K562 (cell line): ENCODE measurements around the gene MYOCD. TPM values are rescaled to one million over a fixed set of nuclear protein-coding genes. Genes with fewer than 3 reads are reported as not detected.

Experiments
- ATAC-seq: fragments of 200-7000 bp; cut with Tn5 transposase; 3 replicates; pipeline ENCODE4 v1.9.1; 2020; ENCODE audit warnings: moderate library complexity
- BruUV-seq: library from RNA; stranded (reverse); fragments of 400-500 nt; replicated peaks from 2 replicates; lab custom pipeline; 2021; lab: Mats Ljungman, UMichigan
- CTCF ChIA-PET: fragments of 300-600 bp; formaldehyde crosslinking; extraction: SDS; loops from one replicate; lab custom pipeline; 2021; ENCODE audit warnings: low intra/inter-chr PET ratio; lab: Yijun Ruan, JAX
- POLR2A ChIA-PET: fragments of 300-600, 350-650 bp; sonication (Branson Sonifier 250); formaldehyde crosslinking; extraction: SDS; loops from one replicate; lab custom pipeline; 2021; ENCODE audit warnings: antibody characterized with exemption, inconsistent platforms; lab: Yijun Ruan, JAX
- DNase-seq, 4 experiments: peaks; one replicate each; pipeline versions ENCODE4 v3.0.0 to v3.0.0-alpha.2; 2011 to 2018; ENCODE audit warnings: low spot score in 3 of 4, mixed read lengths in 3 of 4; ENCODE audit errors: extremely low read depth in 1 of 4
- FAIRE-seq: peaks from 2 replicates; lab custom pipeline; 2011; peaks lifted over from hg19 to GRCh38; lab: Jason Lieb, UNC
- H2AFZ ChIP-seq: 2 replicates; pipeline ENCODE4 v1.6.0; 2011; ENCODE audit warnings: low read depth, low read length, control low read depth, inconsistent platforms
- H3K27ac ChIP-seq: fragments of 200-600 bp; 3 replicates; pipeline ENCODE4 v1.8.0; 2011; ENCODE audit warnings: low read depth, mild to moderate bottlenecking, control low read depth, inconsistent platforms, low read length, moderate library complexity, mixed read lengths; ENCODE audit errors: extremely low read depth
- H3K27me3 ChIP-seq, 2 experiments: fragments of 300-600 bp in 1 of 2; 2 replicates in 1 of 2; 3 replicates in 1 of 2; pipeline versions ENCODE4 v1.6.0 to v1.8.0; 2011; ENCODE audit warnings: inconsistent platforms in 2 of 2, low read length in 2 of 2, mild to moderate bottlenecking in 1 of 2, mixed read lengths in 1 of 2, moderate library complexity in 1 of 2; ENCODE audit not compliant: control insufficient read depth in 2 of 2, insufficient read depth in 2 of 2
- H3K36me3 ChIP-seq: fragments of 300-600 bp; 3 replicates; pipeline ENCODE4 v1.8.0; 2011; ENCODE audit warnings: mild to moderate bottlenecking, low read length, inconsistent platforms; ENCODE audit not compliant: control insufficient read depth, insufficient read depth
- H3K4me1 ChIP-seq, 2 experiments: fragments of 200-600 bp in 1 of 2; replicated peaks in 1 of 2; 2 replicates in 1 of 2; 3 replicates in 1 of 2; pipeline versions ENCODE4 v1.5.1 to v1.8.0; 2011; ENCODE audit warnings: inconsistent platforms in 2 of 2, low read length in 2 of 2, mild to moderate bottlenecking in 1 of 2, mixed read lengths in 1 of 2, moderate library complexity in 1 of 2; ENCODE audit not compliant: control insufficient read depth in 2 of 2, insufficient read depth in 2 of 2
- H3K4me2 ChIP-seq: 2 replicates; pipeline ENCODE4 v1.6.1; 2011; ENCODE audit warnings: low read length, control low read depth, inconsistent platforms, mixed read lengths; ENCODE audit not compliant: insufficient read depth
- H3K4me3 ChIP-seq: fragments of 200-600 bp; sonication (generic), shearing (Covaris generic); 2 replicates; pipeline ENCODE4 v1.5.1; 2016; ENCODE audit warnings: control low read depth, inconsistent platforms
- H3K79me2 ChIP-seq: fragments of 200-600 bp; 3 replicates; pipeline ENCODE4 v1.8.0; 2011; ENCODE audit warnings: low read length, inconsistent platforms; ENCODE audit not compliant: control insufficient read depth, insufficient read depth
- H3K9ac ChIP-seq, 2 experiments: 2 replicates each; pipeline versions ENCODE4 v1.6.0 to v1.6.1; 2011; ENCODE audit warnings: low read depth in 2 of 2, low read length in 2 of 2, control low read depth in 1 of 2, inconsistent platforms in 1 of 2, mild to moderate bottlenecking in 1 of 2, mixed read lengths in 1 of 2; ENCODE audit not compliant: insufficient read depth in 1 of 2
- H3K9me1 ChIP-seq: one replicate; pipeline ENCODE4 v1.6.0; 2011; ENCODE audit warnings: inconsistent platforms, mild to moderate bottlenecking, low read length, moderate library complexity; ENCODE audit not compliant: control insufficient read depth, insufficient read depth
- H3K9me3 ChIP-seq: replicated peaks from 2 replicates; pipeline ENCODE4 v1.5.1; 2011; ENCODE audit warnings: low read depth, low read length, inconsistent platforms; ENCODE audit not compliant: control insufficient read depth, insufficient read depth
- H4K20me1 ChIP-seq: replicated peaks from 2 replicates; pipeline ENCODE4 v1.6.1; 2011; ENCODE audit warnings: low read length, inconsistent platforms, mixed read lengths; ENCODE audit not compliant: control insufficient read depth, insufficient read depth
- BRD9 ChIP-seq: fragments of 450-650 bp; IDR thresholded peaks from 2 replicates; pipeline ENCODE4 v1.6.1; 2018; ENCODE audit warnings: low read depth; ENCODE audit not compliant: partially characterized antibody
- ESRRB ChIP-seq: fragments of 250-450 bp; sonication (Bioruptor Pico); IDR thresholded peaks from 2 replicates; pipeline ENCODE4 v1.5.0; 2020; ENCODE audit warnings: mild to moderate bottlenecking, moderate library complexity, borderline replicate concordance
- FOXA3 ChIP-seq, 2 experiments: fragments of 450-650 bp in 1 of 2; sonication (generic) in 1 of 2; formaldehyde crosslinking; IDR thresholded peaks in 1 of 2; conservative IDR thresholded peaks in 1 of 2; 2 replicates each; pipeline versions ENCODE4 v1.4.0 to v1.8.0; 2020 to 2022; ENCODE audit warnings: mild to moderate bottlenecking in 2 of 2, missing genetic modification reagents in 1 of 2
- HNRNPL ChIP-seq: fragments of 200-400 bp; formaldehyde crosslinking; IDR thresholded peaks from 2 replicates; pipeline ENCODE4 v1.6.1; 2017; ENCODE audit warnings: low read depth, mild to moderate bottlenecking, low read length
- MTA1 ChIP-seq: fragments of 450-650 bp; IDR thresholded peaks from 2 replicates; pipeline ENCODE4 v1.6.1; 2017; ENCODE audit warnings: borderline replicate concordance
- ZNF217 ChIP-seq: sonication (generic); formaldehyde crosslinking; IDR thresholded peaks from 2 replicates; pipeline ENCODE4 v1.8.0; 2022; ENCODE audit warnings: mild to moderate bottlenecking, missing genetic modification reagents
- ZNF408 ChIP-seq: fragments of 250-450 bp; sonication (Bioruptor Pico); IDR thresholded peaks from 2 replicates; pipeline ENCODE4 v1.4.0; 2020; ENCODE audit warnings: low read depth, mild to moderate bottlenecking, moderate library complexity
- ZNF830 ChIP-seq: fragments of 250-450 bp; sonication (Bioruptor Pico); IDR thresholded peaks from 2 replicates; pipeline ENCODE4 v1.5.0; 2021; ENCODE audit warnings: mild to moderate bottlenecking
- WGBS: fragments of 100-300 bp; shearing (Covaris generic); methylation state at CpG from one replicate; pipeline ENCODE4 v1.1.6; 2016; ENCODE audit warnings: low coverage, mixed read lengths; ENCODE audit not compliant: insufficient coverage; ENCODE audit errors: missing lambda C conversion rate; 5-methylcytosine and 5-hydroxymethylcytosine counted together
- in situ Hi-C: fragments of 300-500 bp; cut with MboI; formaldehyde crosslinking; loops from 4 replicates; pipeline ENCODE4 v1.15.0; 2018; ENCODE audit warnings: inconsistent platforms, mixed read lengths
- intact Hi-C: fragments of 100-400 bp; cut with micrococcal nuclease; formaldehyde crosslinking; loops from 2 replicates; pipeline ENCODE4 v1.14.2; 2022
- polyA plus RNA-seq, 8 experiments: library from polyadenylated mRNA; depleted of rRNA in 4 of 8; stranded (reverse) in 5 of 8; unstranded in 3 of 8; fragments of >200 nt; fragmentation: Nextera tagmentation in 2 of 8; fragmentation: Illumina TruSeq in 1 of 8; extraction: Ambion mirVana in 2 of 8; extraction: Trizol in 1 of 8; gene quantifications; 2 replicates each; pipeline versions ENCODE4 v1.2.1 to v1.2.3, GENCODE V29; 2011 to 2014; ENCODE audit warnings: inconsistent platforms in 1 of 8, missing spikeins in 1 of 8
- total RNA-seq, 7 experiments: library from RNA; depleted of rRNA in 6 of 7; stranded (reverse); fragments of >200 nt in 6 of 7; fragmentation: Illumina TruSeq in 2 of 7; extraction: Trizol in 2 of 7; gene quantifications; 2 replicates each; pipeline versions ENCODE4 v1.2.1 to v1.2.3, GENCODE V29; 2011 to 2021; ENCODE audit warnings: low replicate concordance in 1 of 7
- TF ChIP-seq, protein P1 (sequence below), 3 experiments: IDR thresholded peaks in 2 of 3; conservative IDR thresholded peaks in 1 of 3; 2 replicates each; pipeline ENCODE4 v1.5.1; 2011 to 2012; ENCODE audit warnings: low read length in 3 of 3, mild to moderate bottlenecking in 3 of 3, control low read depth in 2 of 3, improper control_type of control experiment in 1 of 3, inconsistent platforms in 1 of 3, low read depth in 1 of 3, mixed read lengths in 1 of 3, moderate library complexity in 1 of 3; ENCODE audit not compliant: insufficient read depth in 2 of 3
- TF ChIP-seq, protein P2 (sequence below): fragments of 250-450 bp; sonication (Bioruptor Pico); IDR thresholded peaks from 2 replicates; pipeline ENCODE4 v1.8.0; 2022; ENCODE audit warnings: inconsistent platforms, mild to moderate bottlenecking, moderate library complexity, borderline replicate concordance
- TF ChIP-seq, protein P3 (sequence below): sonication (generic); IDR thresholded peaks from 2 replicates; pipeline ENCODE4 v1.6.1; 2016
- TF ChIP-seq, protein P4 (sequence below): sonication (generic); formaldehyde crosslinking; IDR thresholded peaks from 2 replicates; pipeline ENCODE4 v1.8.0; 2022; ENCODE audit warnings: missing genetic modification reagents, mild to moderate bottlenecking, moderate library complexity, borderline replicate concordance
- TF ChIP-seq, protein P5 (sequence below): fragments of 250-450 bp; sonication (Bioruptor Pico); IDR thresholded peaks from 2 replicates; pipeline ENCODE4 v1.9.0; 2021; ENCODE audit warnings: mild to moderate bottlenecking, inconsistent platforms
- TF ChIP-seq, protein P6 (sequence below): sonication (generic); formaldehyde crosslinking; IDR thresholded peaks from 2 replicates; pipeline ENCODE4 v1.8.0; 2022; ENCODE audit warnings: mild to moderate bottlenecking, low read depth, missing genetic modification reagents

MYOCD gene
- total and polyA plus RNA-seq, 9 of the 15 experiments (the other 6 are each of a cell fraction or from before 2014, with no cell fraction given): not detected

DNA sequence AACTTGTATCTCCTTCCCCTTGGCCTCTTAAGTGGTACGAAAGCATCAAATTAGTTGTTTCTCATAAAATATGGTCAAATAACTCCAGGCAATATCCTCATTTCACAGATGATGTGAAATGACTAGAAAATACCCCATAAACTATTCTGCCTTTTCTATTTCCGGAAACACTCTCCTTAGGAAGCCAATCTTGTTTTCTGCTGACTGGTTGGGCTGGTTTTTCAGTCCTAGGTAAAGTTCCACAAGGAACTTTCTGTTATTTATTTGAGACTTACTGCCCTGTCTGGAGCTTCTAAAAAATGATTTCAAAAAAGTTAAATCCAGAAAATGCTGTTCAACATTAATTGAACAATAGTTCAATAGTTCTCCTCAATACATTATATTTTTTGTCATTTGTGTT is 7.3 kb downstream of the MYOCD start:
- no peaks in the 10 kb centered on the region for H3K27me3 ChIP-seq
- no peaks in the 10 kb centered on the region for H3K9me1 ChIP-seq
- CTCF ChIA-PET: no interaction called here
- no peak overlapping the region for H3K4me3 ChIP-seq
- H3K79me2 ChIP-seq: no peaks in the 10 kb centered on the region
- BruUV-seq: no TSS peak
- no peak for DNase-seq
- 0% methylated on average over 2 of the region's 2 CpGs for WGBS
- H3K4me1 ChIP-seq: no peaks in the 10 kb centered on the region
- no peak for ATAC-seq
- no peak for FAIRE-seq
- H3K9me3 ChIP-seq: no peaks in the 10 kb centered on the region
- TF ChIP-seq, protein P1, sequence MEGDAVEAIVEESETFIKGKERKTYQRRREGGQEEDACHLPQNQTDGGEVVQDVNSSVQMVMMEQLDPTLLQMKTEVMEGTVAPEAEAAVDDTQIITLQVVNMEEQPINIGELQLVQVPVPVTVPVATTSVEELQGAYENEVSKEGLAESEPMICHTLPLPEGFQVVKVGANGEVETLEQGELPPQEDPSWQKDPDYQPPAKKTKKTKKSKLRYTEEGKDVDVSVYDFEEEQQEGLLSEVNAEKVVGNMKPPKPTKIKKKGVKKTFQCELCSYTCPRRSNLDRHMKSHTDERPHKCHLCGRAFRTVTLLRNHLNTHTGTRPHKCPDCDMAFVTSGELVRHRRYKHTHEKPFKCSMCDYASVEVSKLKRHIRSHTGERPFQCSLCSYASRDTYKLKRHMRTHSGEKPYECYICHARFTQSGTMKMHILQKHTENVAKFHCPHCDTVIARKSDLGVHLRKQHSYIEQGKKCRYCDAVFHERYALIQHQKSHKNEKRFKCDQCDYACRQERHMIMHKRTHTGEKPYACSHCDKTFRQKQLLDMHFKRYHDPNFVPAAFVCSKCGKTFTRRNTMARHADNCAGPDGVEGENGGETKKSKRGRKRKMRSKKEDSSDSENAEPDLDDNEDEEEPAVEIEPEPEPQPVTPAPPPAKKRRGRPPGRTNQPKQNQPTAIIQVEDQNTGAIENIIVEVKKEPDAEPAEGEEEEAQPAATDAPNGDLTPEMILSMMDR (IDR thresholded peaks at IDR 0.05 in 2 of 3, conservative IDR thresholded peaks at IDR 0.05 in 1 of 3; ENCODE audit: insufficient read depth in 2 of 3, low read depth in 1 of 3, low read length in 3 of 3): no peak
- TF ChIP-seq HNRNPL: no peak
- TF ChIP-seq, protein P2, sequence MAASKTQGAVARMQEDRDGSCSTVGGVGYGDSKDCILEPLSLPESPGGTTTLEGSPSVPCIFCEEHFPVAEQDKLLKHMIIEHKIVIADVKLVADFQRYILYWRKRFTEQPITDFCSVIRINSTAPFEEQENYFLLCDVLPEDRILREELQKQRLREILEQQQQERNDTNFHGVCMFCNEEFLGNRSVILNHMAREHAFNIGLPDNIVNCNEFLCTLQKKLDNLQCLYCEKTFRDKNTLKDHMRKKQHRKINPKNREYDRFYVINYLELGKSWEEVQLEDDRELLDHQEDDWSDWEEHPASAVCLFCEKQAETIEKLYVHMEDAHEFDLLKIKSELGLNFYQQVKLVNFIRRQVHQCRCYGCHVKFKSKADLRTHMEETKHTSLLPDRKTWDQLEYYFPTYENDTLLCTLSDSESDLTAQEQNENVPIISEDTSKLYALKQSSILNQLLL (CRISPR knock-in tag): no peak
- no peak for TF ChIP-seq BRD9
- TF ChIP-seq, protein P3, sequence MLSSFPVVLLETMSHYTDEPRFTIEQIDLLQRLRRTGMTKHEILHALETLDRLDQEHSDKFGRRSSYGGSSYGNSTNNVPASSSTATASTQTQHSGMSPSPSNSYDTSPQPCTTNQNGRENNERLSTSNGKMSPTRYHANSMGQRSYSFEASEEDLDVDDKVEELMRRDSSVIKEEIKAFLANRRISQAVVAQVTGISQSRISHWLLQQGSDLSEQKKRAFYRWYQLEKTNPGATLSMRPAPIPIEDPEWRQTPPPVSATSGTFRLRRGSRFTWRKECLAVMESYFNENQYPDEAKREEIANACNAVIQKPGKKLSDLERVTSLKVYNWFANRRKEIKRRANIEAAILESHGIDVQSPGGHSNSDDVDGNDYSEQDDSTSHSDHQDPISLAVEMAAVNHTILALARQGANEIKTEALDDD: no peak
- TF ChIP-seq ZNF830 (CRISPR knock-in tag): no peak
- TF ChIP-seq ESRRB (CRISPR knock-in tag): no peak
- TF ChIP-seq, protein P4, sequence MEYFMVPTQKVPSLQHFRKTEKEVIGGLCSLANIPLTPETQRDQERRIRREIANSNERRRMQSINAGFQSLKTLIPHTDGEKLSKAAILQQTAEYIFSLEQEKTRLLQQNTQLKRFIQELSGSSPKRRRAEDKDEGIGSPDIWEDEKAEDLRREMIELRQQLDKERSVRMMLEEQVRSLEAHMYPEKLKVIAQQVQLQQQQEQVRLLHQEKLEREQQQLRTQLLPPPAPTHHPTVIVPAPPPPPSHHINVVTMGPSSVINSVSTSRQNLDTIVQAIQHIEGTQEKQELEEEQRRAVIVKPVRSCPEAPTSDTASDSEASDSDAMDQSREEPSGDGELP (CRISPR knock-in tag): no peak
- no peak for TF ChIP-seq ZNF408 (CRISPR knock-in tag)
- no peak for TF ChIP-seq MTA1
- TF ChIP-seq, protein P5, sequence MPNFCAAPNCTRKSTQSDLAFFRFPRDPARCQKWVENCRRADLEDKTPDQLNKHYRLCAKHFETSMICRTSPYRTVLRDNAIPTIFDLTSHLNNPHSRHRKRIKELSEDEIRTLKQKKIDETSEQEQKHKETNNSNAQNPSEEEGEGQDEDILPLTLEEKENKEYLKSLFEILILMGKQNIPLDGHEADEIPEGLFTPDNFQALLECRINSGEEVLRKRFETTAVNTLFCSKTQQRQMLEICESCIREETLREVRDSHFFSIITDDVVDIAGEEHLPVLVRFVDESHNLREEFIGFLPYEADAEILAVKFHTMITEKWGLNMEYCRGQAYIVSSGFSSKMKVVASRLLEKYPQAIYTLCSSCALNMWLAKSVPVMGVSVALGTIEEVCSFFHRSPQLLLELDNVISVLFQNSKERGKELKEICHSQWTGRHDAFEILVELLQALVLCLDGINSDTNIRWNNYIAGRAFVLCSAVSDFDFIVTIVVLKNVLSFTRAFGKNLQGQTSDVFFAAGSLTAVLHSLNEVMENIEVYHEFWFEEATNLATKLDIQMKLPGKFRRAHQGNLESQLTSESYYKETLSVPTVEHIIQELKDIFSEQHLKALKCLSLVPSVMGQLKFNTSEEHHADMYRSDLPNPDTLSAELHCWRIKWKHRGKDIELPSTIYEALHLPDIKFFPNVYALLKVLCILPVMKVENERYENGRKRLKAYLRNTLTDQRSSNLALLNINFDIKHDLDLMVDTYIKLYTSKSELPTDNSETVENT: no peak
- no peak for TF ChIP-seq ZNF217
- TF ChIP-seq, protein P6, sequence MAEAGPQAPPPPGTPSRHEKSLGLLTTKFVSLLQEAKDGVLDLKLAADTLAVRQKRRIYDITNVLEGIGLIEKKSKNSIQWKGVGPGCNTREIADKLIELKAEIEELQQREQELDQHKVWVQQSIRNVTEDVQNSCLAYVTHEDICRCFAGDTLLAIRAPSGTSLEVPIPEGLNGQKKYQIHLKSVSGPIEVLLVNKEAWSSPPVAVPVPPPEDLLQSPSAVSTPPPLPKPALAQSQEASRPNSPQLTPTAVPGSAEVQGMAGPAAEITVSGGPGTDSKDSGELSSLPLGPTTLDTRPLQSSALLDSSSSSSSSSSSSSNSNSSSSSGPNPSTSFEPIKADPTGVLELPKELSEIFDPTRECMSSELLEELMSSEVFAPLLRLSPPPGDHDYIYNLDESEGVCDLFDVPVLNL: no peak
- no peak for TF ChIP-seq FOXA3 (CRISPR knock-in tag; conservative IDR thresholded peaks at IDR 0.05 in 1 of 2, IDR thresholded peaks at IDR 0.05 in 1 of 2)
- H3K4me2 ChIP-seq: no peak overlapping the region
- H2AFZ ChIP-seq: no peak overlapping the region
- in situ Hi-C loops (no loop called here), intact Hi-C loops (no loop called here)
- H3K36me3 ChIP-seq: no peaks in the 10 kb centered on the region
- no peaks in the 10 kb centered on the region for H4K20me1 ChIP-seq
- H3K9ac ChIP-seq: no peak overlapping the region
- no peak overlapping the region for H3K27ac ChIP-seq
- POLR2A ChIA-PET: no interaction called here
